Head of caudate nucleus (tissue), 42 donors: Measurements from ENCODE around the gene IER3IP1.

Experiments used
- DNase-seq, 42 donors: peaks; one replicate each; pipeline versions ENCODE4 v3.0.0 to v3.0.0-alpha.2; 2020 to 2021; ENCODE audit warnings: mixed read lengths in 7 of 42
- intact Hi-C: fragments of 100-400 bp; cut with DNase I; formaldehyde crosslinking; loops from one replicate; pipeline ENCODE4 v1.15.0; 2022

Gene IER3IP1

DNA sequence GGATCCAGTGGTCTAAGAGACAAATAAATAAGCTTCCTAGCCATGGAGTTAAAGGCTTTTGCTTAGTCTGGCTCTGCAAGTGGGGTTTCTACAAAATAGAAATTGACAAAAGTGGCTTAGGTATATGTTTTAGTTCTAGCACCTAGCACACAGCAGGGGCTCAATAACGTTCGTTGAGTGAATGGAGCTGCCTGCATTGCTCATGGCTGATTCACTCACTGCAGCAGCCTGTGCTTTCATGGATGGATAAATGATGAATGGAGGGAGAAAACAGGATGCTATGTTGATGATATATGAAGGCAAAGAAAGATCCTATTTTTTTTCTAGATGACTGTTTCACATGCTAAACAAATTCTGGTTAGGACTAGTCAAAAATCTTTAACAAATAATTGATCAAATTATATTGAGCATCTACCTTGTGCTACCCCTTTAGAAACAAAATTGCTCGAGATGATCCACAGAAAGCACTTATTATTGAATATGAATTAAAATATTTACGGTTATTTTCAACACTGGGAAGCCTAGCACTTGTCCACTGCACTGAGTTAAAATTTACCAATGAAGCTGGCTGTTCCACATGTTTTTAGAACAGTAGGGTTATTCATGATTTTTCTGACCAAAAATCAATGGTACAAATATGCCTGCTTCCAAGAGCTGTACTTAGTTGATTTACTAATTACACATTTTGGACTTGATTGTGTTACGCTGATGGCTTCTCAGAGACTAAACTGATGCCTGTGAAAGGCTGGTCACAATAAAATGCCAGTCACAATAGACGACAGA, 65.5 kb downstream of the IER3IP1 start:
- no peak for DNase-seq
- intact Hi-C loops = no loop called here

DNA sequence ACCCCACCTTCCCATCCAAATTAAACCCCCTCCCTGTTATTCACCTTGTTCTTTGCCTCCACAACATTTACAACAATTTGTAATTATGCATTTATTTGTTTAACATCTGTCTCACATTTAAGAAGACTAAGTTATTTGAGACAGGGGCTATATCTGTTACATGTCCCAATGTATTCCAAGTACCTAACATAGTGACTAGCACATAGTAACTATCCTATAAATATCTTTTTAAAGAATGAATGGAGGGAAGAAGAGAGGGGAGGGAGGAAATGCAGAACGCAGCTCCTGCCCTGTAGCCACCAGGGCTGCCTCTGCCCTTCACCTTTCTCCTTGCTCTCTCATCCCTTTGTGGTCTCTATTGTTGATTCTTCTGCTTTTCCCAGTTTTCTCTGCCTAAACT, 66.4 kb downstream of the IER3IP1 start:
- intact Hi-C loops = no loop called here
- no peak for DNase-seq

DNA sequence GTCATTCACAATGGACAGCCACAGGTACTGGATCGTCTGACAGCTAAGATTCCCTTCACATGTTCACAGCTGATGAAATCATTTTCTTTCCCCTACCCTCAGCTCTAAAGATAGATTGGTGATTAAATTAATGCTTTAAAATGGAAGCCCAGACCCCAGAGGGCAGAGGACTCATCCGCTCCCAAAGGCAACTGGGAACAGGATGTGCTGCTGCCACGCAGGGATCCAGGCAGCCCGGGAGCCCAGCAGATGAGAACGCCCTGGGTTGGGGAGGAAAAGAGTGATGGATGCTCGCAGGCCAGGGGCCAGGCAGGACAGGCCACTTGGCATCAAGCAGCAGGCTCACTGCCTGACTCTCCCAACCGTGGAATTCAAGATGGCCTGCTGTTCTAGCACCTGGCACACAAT, 67.2 kb downstream of the IER3IP1 start:
- intact Hi-C loops = no loop called here
- DNase-seq = no peak

DNA sequence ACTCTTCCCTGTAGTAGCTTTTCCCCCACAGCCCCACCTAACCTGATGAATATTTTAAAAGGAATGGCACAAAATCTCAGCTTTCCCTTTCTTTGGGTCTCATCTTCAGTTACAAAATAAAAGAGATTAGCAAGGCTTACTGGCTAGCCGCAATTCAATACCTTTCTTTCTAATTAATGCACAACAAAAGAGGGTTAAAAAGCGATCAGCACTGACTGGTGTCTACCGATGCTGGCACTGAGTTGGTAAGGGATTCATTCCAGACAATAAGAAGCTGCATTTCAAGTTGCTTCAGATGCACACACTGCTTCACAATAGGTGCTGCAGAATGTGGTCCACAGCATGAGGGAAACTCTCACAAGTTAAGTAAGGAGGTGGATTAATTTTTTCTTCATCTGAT, 67.8 kb downstream of the IER3IP1 start:
- no peak for DNase-seq
- intact Hi-C loops = no loop called here
